GM20431 (cell line): Measurements from ENCODE around the gene RAMP1.
"Not testable (repeated sequence)": the region's sequence is repeated elsewhere in the genome, so short reads cannot be mapped to it uniquely, and the experiment has no call there.

Experiments
- in situ Hi-C: fragments of 300-500 bp; cut with MseI, MboI; formaldehyde crosslinking; loops from one replicate; pipeline ENCODE4 v1.15.0; 2020; ENCODE audit warnings: low sequenced_read_pairs; ENCODE audit not compliant: unreplicated experiment

Gene RAMP1

DNA sequence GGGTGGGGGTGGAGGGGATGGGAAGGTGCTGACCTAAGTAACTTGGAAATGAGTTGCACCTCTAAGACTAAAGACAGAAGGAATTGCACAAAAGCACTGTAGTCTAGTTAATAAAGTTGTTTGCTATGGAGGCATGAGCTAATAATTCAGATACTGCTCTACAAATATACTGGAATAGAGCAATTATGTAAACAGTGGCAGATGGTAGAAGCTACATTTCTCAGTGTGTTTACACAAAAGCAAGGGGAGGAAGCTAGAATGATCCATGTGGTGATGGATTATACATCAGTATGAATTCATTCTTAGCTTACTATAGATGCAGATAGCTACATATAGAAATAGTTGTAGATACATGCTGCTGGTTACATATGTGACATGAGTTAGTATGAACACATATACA lies 79.8 kb downstream of the RAMP1 start:
- in situ Hi-C loops = no loop called here

DNA sequence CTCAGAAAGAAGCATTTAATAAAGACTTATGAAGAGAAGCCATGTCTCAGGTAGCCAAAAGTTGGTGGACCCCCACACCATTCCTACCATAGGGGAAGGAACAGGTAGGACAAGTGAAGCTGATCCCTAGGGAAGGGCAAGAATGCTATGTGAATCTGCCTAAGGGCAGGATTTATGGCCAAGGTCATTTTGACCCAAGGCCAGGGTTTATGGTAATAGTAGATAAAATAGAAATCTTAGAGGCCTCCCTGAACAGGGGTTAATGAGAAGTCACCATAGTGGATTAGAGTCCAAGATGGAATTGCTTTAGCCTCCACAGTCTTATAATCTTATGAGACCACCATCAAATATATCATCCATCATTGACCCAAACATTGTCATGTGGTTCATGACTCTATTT lies 81.4 kb downstream of the RAMP1 start:
- in situ Hi-C loops = no loop called here

DNA sequence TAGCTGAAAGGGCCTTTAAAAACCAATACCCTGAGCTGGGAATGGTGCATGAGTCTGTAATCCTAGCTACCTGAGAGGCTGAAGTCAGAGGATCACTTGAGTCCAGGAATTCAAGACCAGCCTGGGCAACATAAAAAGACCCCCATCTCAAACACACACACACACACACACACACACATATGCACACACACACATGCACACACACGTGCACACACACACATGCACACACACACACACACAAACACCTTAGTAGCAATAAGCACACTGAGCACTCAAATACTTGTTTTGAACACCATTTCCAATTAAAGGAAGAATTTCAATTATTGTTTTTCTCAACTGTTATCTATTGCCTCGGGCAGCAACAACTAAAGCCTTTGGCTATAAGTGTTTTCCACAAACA lies 81.8 kb downstream of the RAMP1 start:
- in situ Hi-C loops = no loop called here

DNA sequence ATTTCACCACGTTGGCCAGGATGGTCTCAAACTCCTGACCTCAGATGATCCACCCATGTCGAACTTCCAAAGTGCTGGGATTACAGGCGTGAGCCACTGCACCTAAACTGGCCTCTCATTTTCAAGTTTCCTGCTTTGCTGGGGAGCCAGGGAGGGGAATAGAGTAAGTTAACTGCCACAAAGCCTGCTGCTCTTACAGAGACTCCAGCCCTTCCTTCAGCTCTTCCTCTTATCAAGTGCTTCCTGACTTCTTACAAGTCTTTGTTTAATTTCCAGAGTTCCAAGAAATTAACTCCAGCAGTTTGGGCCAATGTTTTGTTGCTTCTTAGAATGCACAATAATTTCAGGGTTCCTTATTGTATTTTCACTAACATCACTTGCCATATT lies 83.1 kb downstream of the RAMP1 start:
- in situ Hi-C loops = no loop called here

DNA sequence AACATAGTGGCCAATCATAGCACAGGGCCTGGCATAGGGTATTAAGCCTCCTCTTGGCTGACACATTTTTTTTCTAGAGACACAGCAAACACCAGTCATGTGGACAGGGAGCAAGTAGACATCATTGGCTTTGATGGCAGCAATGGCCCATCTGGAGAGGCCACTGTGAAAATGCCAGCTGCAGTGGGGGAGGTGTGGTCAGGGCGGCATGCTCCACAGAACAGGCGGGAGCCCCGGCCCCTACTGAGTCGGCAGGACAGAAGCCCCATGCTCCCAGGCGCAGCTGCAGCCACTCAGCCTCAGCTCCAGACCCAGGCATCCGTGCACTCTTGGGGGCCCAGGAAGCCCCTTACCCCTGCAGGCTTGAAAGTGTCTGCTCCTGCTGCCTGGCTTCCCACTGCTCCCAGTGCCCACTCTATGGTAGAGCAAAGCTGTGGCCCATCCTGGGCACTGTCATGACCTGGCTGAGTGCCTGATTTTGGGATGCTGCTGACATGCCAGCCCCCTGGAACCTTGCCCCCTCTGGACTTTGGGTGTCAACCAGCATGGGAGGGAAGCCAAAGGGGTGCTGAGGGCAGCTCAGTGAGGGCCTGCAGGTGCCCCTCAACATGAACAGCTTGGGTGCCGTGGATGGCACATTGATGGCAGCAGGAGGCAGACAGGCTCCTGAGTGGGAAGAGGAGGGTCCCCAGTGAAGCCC lies 84.1 kb downstream of the RAMP1 start:
- in situ Hi-C loops = no loop called here

DNA sequence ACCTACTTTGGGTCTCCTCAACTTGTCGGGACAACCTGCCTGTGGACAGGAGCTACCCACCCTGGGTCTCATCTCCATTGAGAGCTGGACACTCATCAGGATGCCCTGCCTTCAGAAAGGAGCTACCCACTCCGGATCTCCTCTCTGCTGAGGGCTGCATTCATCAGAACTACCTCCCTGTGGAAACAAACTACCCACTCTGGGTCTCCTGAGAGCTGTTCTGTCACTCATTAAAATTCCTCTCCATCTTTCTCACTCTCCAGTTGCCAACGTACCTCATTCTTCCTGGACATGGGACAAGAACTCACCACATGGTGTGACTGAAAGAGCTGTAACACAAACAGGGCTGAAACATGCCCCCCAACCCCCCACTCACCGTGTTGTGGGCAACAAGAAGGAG lies 84.9 kb downstream of the RAMP1 start:
- in situ Hi-C loops = no loop called here

DNA sequence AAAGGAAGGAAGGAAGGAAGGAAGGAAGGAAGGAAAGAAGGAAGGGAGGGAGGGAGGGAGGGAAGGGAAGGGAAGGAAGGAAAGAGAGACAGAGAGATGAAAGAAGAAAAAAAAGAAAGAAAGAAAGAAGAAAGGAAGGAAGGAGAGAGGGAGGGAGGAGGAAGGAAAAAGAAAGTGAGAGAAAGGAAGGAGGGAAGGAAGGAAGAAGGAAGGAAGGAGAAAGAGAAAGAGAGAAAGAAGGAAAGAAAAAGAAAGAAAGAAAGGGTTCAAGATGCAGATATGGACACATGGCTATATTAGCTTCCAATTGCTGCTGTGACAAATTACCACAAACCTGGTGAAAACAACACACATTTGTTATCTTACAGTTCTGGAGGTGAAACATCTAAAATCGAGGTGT lies 87.0 kb downstream of the RAMP1 start:
- in situ Hi-C loops = no loop called here

DNA sequence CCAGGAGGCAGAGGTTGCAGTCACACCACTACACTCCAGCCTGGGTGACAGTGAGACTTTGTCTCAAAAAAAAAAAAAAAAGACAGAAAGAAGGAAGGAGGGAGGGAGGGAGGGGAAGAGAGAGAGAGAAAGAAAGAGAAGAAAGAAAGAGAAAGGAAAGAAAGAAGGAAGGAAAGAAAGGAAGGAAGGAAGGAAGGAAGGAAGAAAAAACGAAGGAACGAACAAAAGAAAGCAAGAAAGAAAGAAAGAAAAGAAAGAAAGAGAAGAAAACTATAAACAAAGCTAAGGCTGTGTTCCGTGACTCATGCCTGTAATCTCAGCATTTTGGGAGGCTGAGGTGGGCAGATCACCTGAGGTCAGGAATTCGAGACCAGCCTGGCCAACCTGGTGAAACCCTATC lies 91.9 kb downstream of the RAMP1 start:
- in situ Hi-C loops = not testable (repeated sequence)

DNA sequence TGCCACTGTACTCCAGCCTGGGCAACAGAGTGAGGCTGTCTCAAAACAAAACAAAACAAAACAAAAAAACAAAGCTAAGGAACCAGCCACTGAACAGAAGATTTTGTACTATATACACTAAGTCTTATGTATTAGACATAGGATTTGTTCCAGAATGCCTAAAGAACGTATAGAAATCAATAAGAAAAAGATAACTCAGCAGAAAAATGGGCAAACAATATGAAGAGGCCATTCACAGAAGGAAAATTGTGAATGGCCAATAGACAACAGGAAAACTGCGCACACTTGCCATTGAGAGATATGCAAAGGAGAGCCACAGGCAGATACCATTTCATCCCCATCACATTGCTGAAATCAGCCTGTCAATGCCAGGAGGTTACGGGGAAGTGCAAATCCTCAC lies 92.5 kb downstream of the RAMP1 start:
- in situ Hi-C loops = no loop called here

DNA sequence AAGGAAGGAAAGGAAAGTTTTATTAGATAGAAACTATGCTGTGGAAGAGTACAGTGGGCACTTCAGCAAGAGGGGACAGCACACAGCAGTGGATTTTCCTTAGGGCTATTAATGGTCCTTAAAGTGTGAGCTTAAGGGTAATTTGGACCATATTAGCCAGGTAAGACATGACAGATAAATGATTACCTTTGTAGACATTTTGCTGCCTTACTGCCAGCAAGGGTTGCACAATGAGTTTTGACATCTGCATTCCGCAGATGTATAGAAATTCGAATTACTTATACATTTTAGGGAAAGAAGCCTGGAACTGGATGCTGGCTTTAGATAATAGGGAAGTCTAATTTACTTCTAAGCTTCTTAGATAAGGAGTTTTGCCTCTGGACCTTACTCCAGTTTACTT lies 93.4 kb downstream of the RAMP1 start:
- in situ Hi-C loops = no loop called here

DNA sequence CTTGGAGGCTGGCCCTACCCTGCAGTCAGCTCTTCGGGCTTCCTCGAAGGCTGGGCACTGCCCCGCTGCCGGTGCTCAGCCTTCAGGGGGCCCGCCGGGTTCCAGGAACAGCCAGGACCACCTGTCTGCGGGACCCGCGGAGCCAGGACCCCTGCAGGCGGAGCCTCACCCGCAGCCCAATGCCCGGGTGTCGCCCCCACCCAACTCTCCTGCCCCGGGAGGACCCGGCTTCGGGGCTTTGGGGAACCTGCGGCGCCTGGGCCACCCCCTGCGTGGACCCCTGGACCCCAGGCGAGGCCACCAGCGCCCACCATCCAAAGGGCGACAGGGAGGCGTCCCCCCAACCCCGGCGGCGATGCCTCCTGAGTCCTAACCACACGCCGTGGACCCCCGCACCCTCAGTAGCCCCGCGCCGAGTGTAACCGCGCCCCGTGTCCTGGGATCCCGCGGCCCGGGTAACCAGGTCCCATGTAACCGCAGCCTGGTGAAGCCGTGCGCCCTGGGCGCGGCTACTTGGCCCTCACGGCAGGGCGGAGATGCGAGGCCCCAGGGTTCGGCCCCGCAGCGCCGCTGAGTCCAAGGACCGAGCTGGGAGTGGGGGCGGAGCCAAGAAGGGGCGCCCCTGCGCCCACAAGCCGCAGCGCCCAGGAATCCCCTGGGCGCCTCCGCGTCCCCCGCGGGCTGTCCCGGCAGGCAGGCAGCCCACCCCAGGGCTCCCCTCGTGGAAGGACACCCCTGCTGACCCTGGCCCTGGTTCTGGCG lies 96.4 kb downstream of the RAMP1 start:
- in situ Hi-C loops = no loop called here

DNA sequence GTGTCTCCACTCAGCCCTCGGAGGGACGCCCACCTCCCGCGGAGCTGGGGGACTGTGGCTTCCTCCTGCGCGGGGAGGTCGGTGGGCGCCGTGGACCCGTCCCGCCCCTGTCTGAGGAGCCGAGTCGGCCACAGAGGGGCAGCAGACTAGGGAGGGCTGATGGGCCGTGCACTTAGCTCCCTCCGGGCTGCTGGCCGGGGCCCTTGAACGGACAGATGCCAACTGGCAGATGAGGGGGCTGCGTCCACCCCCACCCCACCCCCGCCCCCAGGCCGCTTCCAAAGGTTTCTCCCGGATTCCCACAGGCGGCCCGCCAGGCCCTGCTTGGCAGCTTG lies 96.9 kb downstream of the RAMP1 start:
- in situ Hi-C loops = no loop called here

DNA sequence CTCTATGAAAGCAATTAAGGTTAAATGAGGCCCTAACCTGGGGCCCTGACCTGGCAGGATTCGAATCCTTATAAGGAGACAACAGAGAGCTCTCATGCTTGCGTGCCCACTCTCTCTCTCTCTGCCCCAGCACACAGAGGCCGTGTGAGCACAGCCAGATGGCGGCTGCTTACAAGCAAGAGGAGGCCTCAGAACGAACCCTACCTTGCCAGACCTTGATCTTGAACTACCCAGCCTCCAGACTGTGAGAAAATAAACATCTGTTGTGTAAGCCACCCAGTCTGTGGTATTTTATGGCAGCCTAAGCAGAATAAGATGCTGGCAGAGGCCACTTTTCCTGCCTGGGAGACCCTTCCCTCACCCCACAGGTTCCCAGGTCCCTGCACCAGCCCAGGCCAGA lies 102.2 kb downstream of the RAMP1 start:
- in situ Hi-C loops = no loop called here
